NB4 (cell line): ENCODE results near the gene NQO1.

ENCODE experiments used
- DNase-seq: peaks from one replicate; pipeline ENCODE4 v3.0.0; 2010; ENCODE audit warnings: low read depth
- H3K4me3 ChIP-seq: one replicate; pipeline ENCODE4 v1.5.1; 2011; ENCODE audit warnings: mild to moderate bottlenecking, low read depth, low read length, moderate library complexity
- CTCF ChIP-seq: IDR thresholded peaks from one replicate; pipeline ENCODE4 v1.5.1; 2012; ENCODE audit warnings: low read depth, low read length
- MYC ChIP-seq: IDR thresholded peaks from 2 replicates; pipeline ENCODE4 v1.6.1; 2011; ENCODE audit warnings: low read depth, low read length
- POLR2A ChIP-seq: IDR thresholded peaks from 2 replicates; pipeline ENCODE4 v1.6.1; 2011; ENCODE audit warnings: mild to moderate bottlenecking; ENCODE audit not compliant: insufficient read length; ENCODE audit errors: extremely low read depth
- TF ChIP-seq, protein P1 (sequence below): IDR thresholded peaks from 2 replicates; pipeline ENCODE4 v1.6.1; 2011; ENCODE audit warnings: low read depth, low read length

Gene NQO1

GRCh38 chr16:69691980-69692911 lies 34.1 kb downstream of the NQO1 start:
- DNase-seq, result no peak
- H3K4me3 ChIP-seq, result no peak overlapping the region
- TF ChIP-seq CTCF (no peak), MYC (no peak)
- TF ChIP-seq, protein P1, sequence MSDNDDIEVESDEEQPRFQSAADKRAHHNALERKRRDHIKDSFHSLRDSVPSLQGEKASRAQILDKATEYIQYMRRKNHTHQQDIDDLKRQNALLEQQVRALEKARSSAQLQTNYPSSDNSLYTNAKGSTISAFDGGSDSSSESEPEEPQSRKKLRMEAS, result no peak

- DNase-seq, result no peak
- no peak overlapping the region for H3K4me3 ChIP-seq
- TF ChIP-seq, protein P1, result no peak
- TF ChIP-seq MYC, result no peak
- TF ChIP-seq POLR2A, result no peak
- no peak for TF ChIP-seq CTCF
Observed at GRCh38 chr16:69688589-69688988, 37.8 kb downstream of the NQO1 start.

- DNase-seq, result no peak
- H3K4me3 ChIP-seq, result no peak overlapping the region
- TF ChIP-seq, protein P1, result no peak
- TF ChIP-seq CTCF (no peak), MYC (no peak), POLR2A (no peak)
Observed at GRCh38 chr16:69680358-69680757, 46.0 kb downstream of the NQO1 start.

DNA sequence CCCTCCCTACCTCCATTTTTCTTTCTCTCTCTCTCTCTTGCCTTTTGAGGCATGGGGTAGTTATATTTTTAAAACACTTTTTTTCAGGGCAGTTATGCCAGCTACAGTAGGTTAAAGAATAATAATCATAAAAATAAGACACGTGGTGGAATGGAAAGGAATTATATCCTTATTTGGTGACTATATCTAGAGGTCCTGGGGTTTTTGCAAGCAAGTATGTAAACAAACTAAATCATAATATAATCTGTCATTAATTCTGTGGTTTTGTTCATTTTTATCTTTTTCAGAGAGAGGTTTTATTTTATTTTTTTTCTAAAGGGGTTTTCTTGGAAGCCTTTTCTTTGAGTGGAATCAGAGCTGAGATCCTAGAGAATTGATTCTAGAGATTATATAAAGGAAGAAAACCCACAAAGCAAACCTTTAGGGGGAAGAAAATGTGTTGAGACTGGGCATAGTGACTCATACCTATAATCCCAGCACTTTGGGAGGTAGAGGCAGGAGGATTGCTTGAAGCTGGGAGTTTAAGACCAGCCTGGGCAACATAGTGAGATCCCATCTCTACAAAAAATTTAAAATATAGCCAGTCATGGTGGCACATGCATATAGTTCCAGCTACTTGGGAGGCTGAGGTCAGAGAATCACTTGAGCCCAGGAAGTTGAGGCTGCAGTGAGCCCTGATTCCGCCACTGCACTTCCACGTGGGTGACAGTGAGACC lies 53.2 kb downstream of the NQO1 start:
- TF ChIP-seq POLR2A (no peak), MYC (no peak), CTCF (no peak)
- TF ChIP-seq, protein P1, result no peak
- no peak overlapping the region for H3K4me3 ChIP-seq
- no peak for DNase-seq

- no peak overlapping the region for H3K4me3 ChIP-seq
- DNase-seq, result no peak
- no peak for TF ChIP-seq MYC
- TF ChIP-seq, protein P1, result no peak
- no peak for TF ChIP-seq POLR2A
- no peak for TF ChIP-seq CTCF
Observed at GRCh38 chr16:69672315-69672997, 53.9 kb downstream of the NQO1 start.
